DOHH2 (cell line): ENCODE measurements around the gene KHDC4.
A peak's percentile ranks its signal among the peaks of the same experiment; 100 is the strongest.

Experiments used
- H3F3A ChIP-seq: fragments of 200-600 bp; sonication (generic), shearing (Covaris generic); 2 replicates; pipeline ENCODE4 v1.6.0; 2016; ENCODE audit warnings: antibody characterized with exemption, mild to moderate bottlenecking; ENCODE audit not compliant: control insufficient read depth, insufficient read depth
- H3K27ac ChIP-seq: fragments of 200-600 bp; sonication (generic); 2 replicates; pipeline ENCODE4 v1.5.1; 2014; ENCODE audit warnings: low read depth, mild to moderate bottlenecking, low read length, moderate library complexity
- H3K27me3 ChIP-seq: fragments of 200-600 bp; sonication (generic); 2 replicates; pipeline ENCODE4 v1.6.1; 2014; ENCODE audit warnings: mild to moderate bottlenecking, low read length, mixed read lengths; ENCODE audit not compliant: control insufficient read depth
- H3K36me3 ChIP-seq: fragments of 200-600 bp; sonication (generic); 2 replicates; pipeline ENCODE4 v1.6.1; 2014; ENCODE audit warnings: mild to moderate bottlenecking, low read length, moderate library complexity, mixed read lengths; ENCODE audit not compliant: control insufficient read depth
- H3K4me1 ChIP-seq: fragments of 200-600 bp; sonication (generic); 2 replicates; pipeline ENCODE4 v1.6.1; 2014; ENCODE audit warnings: mild to moderate bottlenecking, low read length, mixed read lengths; ENCODE audit not compliant: control insufficient read depth
- H3K4me2 ChIP-seq: fragments of 200-600 bp; sonication (generic); 2 replicates; pipeline ENCODE4 v1.6.0; 2014; ENCODE audit warnings: mild to moderate bottlenecking, low read length, moderate library complexity
- H3K4me3 ChIP-seq: fragments of 200-600 bp; sonication (generic); 2 replicates; pipeline ENCODE4 v1.5.1; 2014; ENCODE audit warnings: mild to moderate bottlenecking, low read length, mixed read lengths
- H3K79me2 ChIP-seq: fragments of 200-600 bp; sonication (generic); 2 replicates; pipeline ENCODE4 v1.6.1; 2014; ENCODE audit warnings: mild to moderate bottlenecking, low read length, mixed read lengths; ENCODE audit not compliant: control insufficient read depth
- H3K9me2 ChIP-seq: fragments of 200-600 bp; sonication (generic); replicated peaks from 2 replicates; pipeline ENCODE4 v1.6.1; 2014; ENCODE audit warnings: mild to moderate bottlenecking, low read length, mixed read lengths; ENCODE audit not compliant: control insufficient read depth
- H3K9me3 ChIP-seq: fragments of 200-600 bp; sonication (generic); 2 replicates; pipeline ENCODE4 v1.6.1; 2014; ENCODE audit warnings: antibody characterized with exemption, low read length, mixed read lengths; ENCODE audit not compliant: control insufficient read depth, insufficient read depth
- H4K20me1 ChIP-seq: fragments of 200-600 bp; sonication (generic); 2 replicates; pipeline ENCODE4 v1.6.0; 2014; ENCODE audit warnings: low read depth, mild to moderate bottlenecking, antibody characterized with exemption, low read length, moderate library complexity; ENCODE audit not compliant: control insufficient read depth, insufficient read depth
- EZH2phosphoT487 ChIP-seq: fragments of 200-600 bp; sonication (generic); IDR thresholded peaks from 2 replicates; pipeline ENCODE4 v1.6.1; 2017; ENCODE audit warnings: borderline replicate concordance, mild to moderate bottlenecking, antibody characterized with exemption, low read length, moderate library complexity, mixed read lengths
- TF ChIP-seq, protein P1 (sequence below): fragments of 200-600 bp; sonication (generic); IDR thresholded peaks from one replicate; pipeline ENCODE4 v1.5.1; 2014; ENCODE audit warnings: antibody characterized with exemption, mild to moderate bottlenecking, low read depth, low read length; ENCODE audit not compliant: poor library complexity, severe bottlenecking

The KHDC4 gene

GRCh38 chr1:155967341-155968050 lies 33.3 kb upstream of the KHDC4 start:
- Histone ChIP-seq H3K36me3 (peaks cover 82% of the 10 kb centered on the region), H3K27ac (no peak overlapping the region), H3F3A (no peaks in the 10 kb centered on the region), H3K27me3 (no peaks in the 10 kb centered on the region), H4K20me1 (no peaks in the 10 kb centered on the region), H3K4me2 (no peak overlapping the region), H3K4me1 (peaks cover 31% of the 10 kb centered on the region), H3K4me3 (no peak overlapping the region), H3K9me2 (no peaks in the 10 kb centered on the region), H3K79me2 (peaks cover 57% of the 10 kb centered on the region), H3K9me3 (no peaks in the 10 kb centered on the region)
- TF ChIP-seq, protein P1, sequence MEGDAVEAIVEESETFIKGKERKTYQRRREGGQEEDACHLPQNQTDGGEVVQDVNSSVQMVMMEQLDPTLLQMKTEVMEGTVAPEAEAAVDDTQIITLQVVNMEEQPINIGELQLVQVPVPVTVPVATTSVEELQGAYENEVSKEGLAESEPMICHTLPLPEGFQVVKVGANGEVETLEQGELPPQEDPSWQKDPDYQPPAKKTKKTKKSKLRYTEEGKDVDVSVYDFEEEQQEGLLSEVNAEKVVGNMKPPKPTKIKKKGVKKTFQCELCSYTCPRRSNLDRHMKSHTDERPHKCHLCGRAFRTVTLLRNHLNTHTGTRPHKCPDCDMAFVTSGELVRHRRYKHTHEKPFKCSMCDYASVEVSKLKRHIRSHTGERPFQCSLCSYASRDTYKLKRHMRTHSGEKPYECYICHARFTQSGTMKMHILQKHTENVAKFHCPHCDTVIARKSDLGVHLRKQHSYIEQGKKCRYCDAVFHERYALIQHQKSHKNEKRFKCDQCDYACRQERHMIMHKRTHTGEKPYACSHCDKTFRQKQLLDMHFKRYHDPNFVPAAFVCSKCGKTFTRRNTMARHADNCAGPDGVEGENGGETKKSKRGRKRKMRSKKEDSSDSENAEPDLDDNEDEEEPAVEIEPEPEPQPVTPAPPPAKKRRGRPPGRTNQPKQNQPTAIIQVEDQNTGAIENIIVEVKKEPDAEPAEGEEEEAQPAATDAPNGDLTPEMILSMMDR, result no peak
- no peak for TF ChIP-seq EZH2phosphoT487

GRCh38 chr1:155966750-155967149 lies 32.5 kb upstream of the KHDC4 start:
- no peaks in the 10 kb centered on the region for H3F3A ChIP-seq
- H3K27me3 ChIP-seq, result no peaks in the 10 kb centered on the region
- peaks cover 83% of the 10 kb centered on the region for H3K36me3 ChIP-seq
- H3K79me2 ChIP-seq, result peaks cover 54% of the 10 kb centered on the region
- H3K9me3 ChIP-seq, result no peaks in the 10 kb centered on the region
- no peak for TF ChIP-seq EZH2phosphoT487
- TF ChIP-seq, protein P1, result no peak
- no peak overlapping the region for H3K27ac ChIP-seq
- H4K20me1 ChIP-seq, result no peaks in the 10 kb centered on the region
- H3K4me3 ChIP-seq, result no peak overlapping the region
- no peak overlapping the region for H3K4me2 ChIP-seq
- no peaks in the 10 kb centered on the region for H3K9me2 ChIP-seq
- peaks cover 31% of the 10 kb centered on the region for H3K4me1 ChIP-seq

DNA sequence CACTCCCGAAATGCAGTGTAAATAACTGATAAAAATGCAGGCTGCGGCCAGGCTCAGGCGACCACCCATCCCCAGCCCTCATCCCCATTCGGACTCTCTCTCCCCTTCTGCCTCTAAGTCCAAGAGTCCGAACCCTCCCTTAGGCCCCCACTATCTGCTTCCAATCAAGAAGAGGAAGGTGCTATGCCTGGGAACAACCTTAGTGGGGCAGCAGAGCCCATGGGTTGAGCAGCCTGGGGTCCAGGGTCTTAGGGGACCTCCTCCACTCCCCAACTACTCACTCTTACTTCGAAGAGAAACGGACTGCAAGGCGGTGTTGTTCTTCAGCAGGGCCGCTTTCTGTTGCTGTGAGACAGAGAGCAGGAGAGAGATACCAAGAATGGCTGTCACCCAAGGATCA lies 31.9 kb upstream of the KHDC4 start:
- H3K79me2 ChIP-seq, result peaks cover 51% of the 10 kb centered on the region
- peaks cover 32% of the 10 kb centered on the region for H3K4me1 ChIP-seq
- H3K27ac ChIP-seq, result no peak overlapping the region
- H3F3A ChIP-seq, result no peaks in the 10 kb centered on the region
- H3K4me3 ChIP-seq, result no peak overlapping the region
- peaks cover 88% of the 10 kb centered on the region for H3K36me3 ChIP-seq
- no peaks in the 10 kb centered on the region for H3K27me3 ChIP-seq
- no peak for TF ChIP-seq EZH2phosphoT487
- TF ChIP-seq, protein P1, result peak; percentile 45
- no peaks in the 10 kb centered on the region for H4K20me1 ChIP-seq
- no peak overlapping the region for H3K4me2 ChIP-seq
- H3K9me3 ChIP-seq, result no peaks in the 10 kb centered on the region
- no peaks in the 10 kb centered on the region for H3K9me2 ChIP-seq
